Type B pancreatic cell (in vitro differentiated cells): ENCODE data around the gene APOL1. TPM values are rescaled to one million over a fixed set of nuclear protein-coding genes. Genes with fewer than 3 reads are reported as not detected.
A peak's percentile ranks its signal among the peaks of the same experiment; 100 is the strongest.
"Not testable (repeated sequence)": the region's sequence is repeated elsewhere in the genome, so short reads cannot be mapped to it uniquely, and the experiment has no call there.

Source experiments
- DNase-seq: peaks from one replicate; pipeline ENCODE4 v3.0.0; 2021; ENCODE audit warnings: mixed read lengths; ENCODE audit not compliant: unreplicated experiment; ENCODE audit errors: extremely low spot score
- H3K27ac Mint-ChIP-seq: 2 replicates; pipeline ENCODE4 v1.8.0; 2021; ENCODE audit warnings: mild to moderate bottlenecking, mixed read lengths
- H3K27me3 Mint-ChIP-seq: 2 replicates; pipeline ENCODE4 v1.8.0; 2021; ENCODE audit warnings: mixed read lengths
- H3K36me3 Mint-ChIP-seq: 2 replicates; pipeline ENCODE4 v1.8.0; 2021; ENCODE audit warnings: mixed read lengths
- H3K4me1 Mint-ChIP-seq: one replicate; pipeline ENCODE4 v1.8.0; 2021; ENCODE audit warnings: mixed read lengths; ENCODE audit not compliant: unreplicated experiment
- H3K4me3 Mint-ChIP-seq: 2 replicates; pipeline ENCODE4 v1.8.0; 2021; ENCODE audit warnings: mild to moderate bottlenecking, mixed read lengths
- H3K9me3 Mint-ChIP-seq: 2 replicates; pipeline ENCODE4 v1.8.0; 2021; ENCODE audit warnings: mixed read lengths
- total RNA-seq: library from RNA; stranded (reverse); gene quantifications from 2 replicates; pipeline ENCODE4 v1.2.1, GENCODE V29; 2021; ENCODE audit warnings: low replicate concordance
- TF ChIP-seq, protein P1 (sequence below): fragments of 200-600 bp; sonication (generic); conservative IDR thresholded peaks from 2 replicates; pipeline ENCODE4 v1.5.0; 2021; ENCODE audit warnings: antibody characterized with exemption, mild to moderate bottlenecking

Gene APOL1
- total RNA-seq, 1 donor from 2014 or later: 6.8 TPM

DNA sequence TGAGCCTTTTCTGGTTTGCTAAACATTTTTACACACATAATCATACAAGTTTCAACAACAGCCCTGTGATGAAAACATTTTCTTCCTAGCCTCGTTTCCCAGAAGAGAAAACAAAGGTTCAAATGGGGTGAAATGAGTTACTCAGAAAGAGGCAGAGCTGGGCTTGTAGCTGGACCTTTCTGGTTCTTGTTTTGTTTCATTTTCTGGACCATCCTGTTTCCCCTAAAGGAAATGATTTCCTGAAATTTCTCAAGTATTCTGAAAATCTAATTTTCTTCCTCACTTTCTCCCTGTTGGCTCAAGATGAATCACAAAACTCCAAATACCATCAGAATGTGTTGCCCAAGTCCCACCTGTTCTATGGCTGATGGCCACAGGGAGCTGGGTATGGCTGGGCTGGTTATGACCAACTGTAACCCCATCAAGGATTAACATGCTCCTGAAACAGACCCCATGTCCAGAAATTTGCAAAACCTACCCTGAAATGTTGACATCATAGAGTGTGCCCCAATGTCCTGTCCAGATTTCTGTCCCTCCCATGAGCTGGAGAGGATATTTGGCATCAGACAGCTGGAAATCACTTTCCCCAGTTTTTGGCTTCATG, 44.7 kb upstream of the APOL1 start:
- Mint-ChIP-seq H3K4me3 (no peak overlapping the region), H3K4me1 (peaks cover 33% of the 10 kb centered on the region), H3K27ac (no peak overlapping the region), H3K36me3 (no peaks in the 10 kb centered on the region), H3K9me3 (peaks cover 19% of the 10 kb centered on the region), H3K27me3 (no peaks in the 10 kb centered on the region)
- TF ChIP-seq, protein P1, sequence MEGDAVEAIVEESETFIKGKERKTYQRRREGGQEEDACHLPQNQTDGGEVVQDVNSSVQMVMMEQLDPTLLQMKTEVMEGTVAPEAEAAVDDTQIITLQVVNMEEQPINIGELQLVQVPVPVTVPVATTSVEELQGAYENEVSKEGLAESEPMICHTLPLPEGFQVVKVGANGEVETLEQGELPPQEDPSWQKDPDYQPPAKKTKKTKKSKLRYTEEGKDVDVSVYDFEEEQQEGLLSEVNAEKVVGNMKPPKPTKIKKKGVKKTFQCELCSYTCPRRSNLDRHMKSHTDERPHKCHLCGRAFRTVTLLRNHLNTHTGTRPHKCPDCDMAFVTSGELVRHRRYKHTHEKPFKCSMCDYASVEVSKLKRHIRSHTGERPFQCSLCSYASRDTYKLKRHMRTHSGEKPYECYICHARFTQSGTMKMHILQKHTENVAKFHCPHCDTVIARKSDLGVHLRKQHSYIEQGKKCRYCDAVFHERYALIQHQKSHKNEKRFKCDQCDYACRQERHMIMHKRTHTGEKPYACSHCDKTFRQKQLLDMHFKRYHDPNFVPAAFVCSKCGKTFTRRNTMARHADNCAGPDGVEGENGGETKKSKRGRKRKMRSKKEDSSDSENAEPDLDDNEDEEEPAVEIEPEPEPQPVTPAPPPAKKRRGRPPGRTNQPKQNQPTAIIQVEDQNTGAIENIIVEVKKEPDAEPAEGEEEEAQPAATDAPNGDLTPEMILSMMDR: no peak
- DNase-seq: no peak

DNA sequence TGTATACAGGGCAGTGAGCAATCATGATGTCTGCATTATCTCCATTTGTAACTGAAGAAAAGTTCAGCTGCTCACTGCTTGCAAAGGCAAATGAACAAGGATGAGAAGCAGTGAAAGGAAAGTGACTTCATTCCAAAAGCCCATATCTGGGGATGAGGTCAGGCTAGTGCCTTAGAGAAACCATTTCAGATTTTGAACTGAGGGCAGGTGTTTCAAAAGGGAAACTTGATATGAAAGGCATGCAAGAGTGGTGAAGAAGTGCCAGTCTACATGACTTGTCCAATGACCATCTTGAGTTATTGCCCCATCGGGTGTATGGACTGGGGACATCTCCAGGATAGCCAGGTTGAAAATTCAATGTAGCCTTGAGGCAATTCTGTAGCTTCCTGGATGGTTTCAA, 44.0 kb upstream of the APOL1 start:
- peaks cover 19% of the 10 kb centered on the region for H3K9me3 Mint-ChIP-seq
- TF ChIP-seq, protein P1: no peak
- H3K4me3 Mint-ChIP-seq: no peak overlapping the region
- H3K27me3 Mint-ChIP-seq: no peaks in the 10 kb centered on the region
- DNase-seq: no peak
- H3K4me1 Mint-ChIP-seq: peaks cover 28% of the 10 kb centered on the region
- no peaks in the 10 kb centered on the region for H3K36me3 Mint-ChIP-seq
- peak overlapping the region; percentile 40 for H3K27ac Mint-ChIP-seq

DNA sequence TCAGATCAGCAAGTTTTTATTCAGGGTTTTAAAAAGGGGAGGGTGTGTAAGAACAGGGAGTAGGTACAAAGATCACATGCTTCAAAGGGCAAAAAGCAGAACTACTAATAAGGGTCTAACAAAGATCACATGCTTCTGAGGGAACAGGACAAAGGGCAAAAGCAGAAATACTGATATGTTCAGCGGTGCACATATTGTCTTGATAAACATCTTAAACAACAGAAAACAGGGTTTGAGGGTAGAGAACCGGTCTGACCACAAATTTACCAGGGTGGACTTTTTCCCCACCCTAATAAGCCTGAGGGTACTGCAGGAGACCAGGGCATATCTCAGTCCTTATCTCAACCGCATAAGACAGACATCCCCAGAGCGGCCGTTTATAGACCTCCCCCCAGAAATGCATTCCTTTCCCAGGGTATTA, 43.4 kb upstream of the APOL1 start:
- DNase-seq, H3K4me3 Mint-ChIP-seq, H3K27me3 Mint-ChIP-seq, H3K36me3 Mint-ChIP-seq: not testable (repeated sequence)
- Mint-ChIP-seq H3K9me3 (peaks cover 19% of the 10 kb centered on the region), H3K4me1 (peaks cover 28% of the 10 kb centered on the region), H3K27ac (peak overlapping the region; percentile 40)

DNA sequence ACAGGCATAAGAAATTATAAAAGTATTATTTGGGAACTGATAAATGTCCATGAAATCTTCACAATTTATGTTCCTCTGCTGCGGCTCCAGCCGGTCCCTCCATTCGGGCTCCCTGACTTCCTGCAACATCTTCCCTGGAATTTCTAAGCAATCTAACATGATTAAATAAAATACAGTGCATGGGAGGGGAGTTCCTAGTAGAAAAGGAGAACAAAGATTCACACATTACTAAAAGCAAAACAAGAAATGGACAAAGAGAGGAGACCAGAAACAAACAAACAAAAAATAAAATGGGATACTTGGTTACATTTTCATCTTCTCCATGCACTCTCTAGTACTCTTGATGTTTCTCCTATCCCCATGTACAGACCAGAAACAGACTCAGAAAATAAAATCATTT, 42.7 kb upstream of the APOL1 start:
- TF ChIP-seq, protein P1: no peak
- Mint-ChIP-seq H3K4me1 (peaks cover 30% of the 10 kb centered on the region), H3K4me3 (no peak overlapping the region), H3K27me3 (no peaks in the 10 kb centered on the region), H3K9me3 (peaks cover 19% of the 10 kb centered on the region), H3K27ac (no peak overlapping the region), H3K36me3 (no peaks in the 10 kb centered on the region)
- DNase-seq: no peak

DNA sequence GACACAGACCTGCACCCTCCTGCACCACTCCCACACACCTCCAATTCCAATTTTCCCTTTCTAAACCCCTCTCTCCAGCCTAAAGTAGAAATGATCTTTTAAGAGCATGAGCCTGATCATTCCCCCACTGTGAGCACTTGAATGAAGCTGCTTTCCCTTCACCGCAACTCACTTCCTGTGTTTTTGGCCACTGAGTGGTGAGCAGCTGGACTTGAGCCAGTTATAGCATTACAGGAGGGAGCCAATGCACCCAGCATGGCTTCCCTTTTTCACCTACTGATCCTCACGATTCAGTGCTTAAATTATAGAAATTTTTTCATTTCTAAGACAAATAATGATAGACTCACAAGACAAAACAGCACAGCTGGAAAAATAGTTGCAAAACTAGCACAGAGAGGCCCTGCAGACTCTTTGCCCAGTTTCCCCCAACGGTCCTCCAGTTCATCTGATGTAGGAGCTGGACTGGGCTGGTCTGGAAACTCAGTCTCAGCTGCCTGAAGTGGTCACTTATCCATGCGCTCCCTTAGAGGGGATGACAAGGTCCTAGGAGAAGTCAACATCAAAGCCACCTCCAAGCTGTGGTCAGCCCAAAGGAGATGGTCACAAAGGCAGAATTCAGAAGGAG, 41.6 kb upstream of the APOL1 start:
- Mint-ChIP-seq H3K27ac (no peak overlapping the region), H3K27me3 (peaks cover 4% of the 10 kb centered on the region), H3K4me1 (peaks cover 27% of the 10 kb centered on the region), H3K36me3 (no peaks in the 10 kb centered on the region), H3K9me3 (peaks cover 19% of the 10 kb centered on the region), H3K4me3 (no peak overlapping the region)
- TF ChIP-seq, protein P1: no peak
- DNase-seq: no peak

DNA sequence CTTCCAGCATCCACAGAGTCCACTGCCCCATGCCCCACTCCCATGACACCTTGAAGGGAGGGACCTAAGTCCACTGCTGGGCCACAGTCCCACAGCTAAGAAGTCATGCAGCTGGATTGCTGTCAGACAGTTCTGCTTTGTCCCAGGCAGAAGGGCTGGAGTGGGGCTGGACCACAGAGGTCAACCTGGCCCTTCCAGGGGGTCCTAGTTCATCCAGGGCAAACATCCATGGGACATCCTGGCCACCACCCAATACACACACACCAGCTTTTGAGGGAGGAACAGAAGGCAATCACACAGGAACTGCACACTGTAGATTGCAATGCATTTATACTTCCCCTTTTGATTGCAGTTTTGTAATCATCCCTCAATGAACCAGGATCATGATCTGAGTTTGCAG, 40.0 kb upstream of the APOL1 start:
- no peaks in the 10 kb centered on the region for H3K36me3 Mint-ChIP-seq
- H3K27ac Mint-ChIP-seq: no peak overlapping the region
- TF ChIP-seq, protein P1: no peak
- H3K4me3 Mint-ChIP-seq: no peak overlapping the region
- no peak for DNase-seq
- H3K27me3 Mint-ChIP-seq: peaks cover 4% of the 10 kb centered on the region
- peaks cover 20% of the 10 kb centered on the region for H3K4me1 Mint-ChIP-seq
- peaks cover 19% of the 10 kb centered on the region for H3K9me3 Mint-ChIP-seq
